GM13977 (cell line): ENCODE data around the gene CYP1A1.
A peak's percentile ranks its signal among the peaks of the same experiment; 100 is the strongest.

ENCODE experiments used
- DNase-seq: peaks from one replicate; pipeline ENCODE4 v3.0.0; 2012; ENCODE audit warnings: low spot score
- CTCF ChIP-seq: IDR thresholded peaks from 2 replicates; pipeline ENCODE4 v1.5.1; 2012; ENCODE audit warnings: mild to moderate bottlenecking, control low read depth; ENCODE audit not compliant: insufficient read depth; ENCODE audit errors: extremely low read depth, missing control alignments
- in situ Hi-C: fragments of 300-500 bp; cut with MboI; formaldehyde crosslinking; loops from one replicate; pipeline ENCODE4 v1.12.0; 2022; ENCODE audit warnings: low sequenced_read_pairs, low pct_unique_long_range_greater_than_20kb, mixed read lengths, inconsistent platforms; ENCODE audit not compliant: unreplicated experiment

Gene CYP1A1

DNA sequence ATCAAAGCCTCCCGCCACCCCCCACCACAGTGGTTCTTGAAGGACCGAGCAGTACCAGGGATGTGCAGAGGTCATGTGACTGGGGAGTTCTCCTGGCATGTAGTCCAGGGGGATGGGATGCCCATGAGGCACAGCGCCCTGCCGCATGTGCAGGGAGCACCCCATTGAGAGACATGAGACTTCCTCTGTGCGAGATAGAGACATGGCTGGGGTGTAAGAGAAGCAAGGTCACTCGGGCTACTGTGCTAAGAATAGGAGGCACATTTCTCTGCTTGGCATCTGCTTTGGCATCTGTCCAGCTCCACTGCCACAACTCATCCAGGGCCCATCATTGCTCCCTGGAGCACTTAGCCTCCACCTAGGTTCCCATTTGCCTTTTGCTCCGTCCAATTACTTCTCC lies 2.4 kb upstream of the CYP1A1 start:
- DNase-seq = no peak
- TF ChIP-seq CTCF = no peak
- in situ Hi-C loops = no loop called here

DNA sequence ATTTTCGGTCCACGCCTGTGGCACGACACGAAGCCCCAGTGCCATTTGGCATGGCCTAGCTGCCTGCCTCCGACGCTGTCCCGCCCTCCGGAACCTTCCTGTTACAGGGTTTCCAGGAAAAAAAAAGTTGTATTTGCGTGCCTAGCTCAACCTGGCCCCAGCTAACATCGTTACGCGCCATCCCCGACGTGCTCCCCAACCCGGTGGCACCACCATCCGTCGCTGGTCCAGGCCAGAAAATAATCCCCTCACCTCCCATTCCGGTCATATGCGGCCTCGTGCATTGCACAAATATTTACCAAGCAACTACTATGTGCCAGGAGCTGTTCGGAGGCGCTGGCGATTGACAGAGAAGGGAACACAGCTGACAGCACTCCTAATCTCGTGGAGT lies 1.4 kb upstream of the CYP1A1 start:
- DNase-seq = no peak
- in situ Hi-C loops = no loop called here
- no peak for TF ChIP-seq CTCF

- no peak for TF ChIP-seq CTCF
- peak; percentile 75 for DNase-seq
- in situ Hi-C loops = no loop called here
These were observed 781 bp upstream of the CYP1A1 start for GRCh38 chr15:74725845-74726773.

- DNase-seq = no peak
- in situ Hi-C loops = no loop called here
- TF ChIP-seq CTCF = no peak
These were observed 631 bp downstream of the CYP1A1 start for GRCh38 chr15:74724570-74725224.

GRCh38 chr15:74723754-74724334 lies 1.5 kb downstream of the CYP1A1 start:
- no peak for TF ChIP-seq CTCF
- in situ Hi-C loops = no loop called here
- DNase-seq = peak; percentile 79

GRCh38 chr15:74723187-74723586 lies 2.1 kb downstream of the CYP1A1 start:
- no peak for TF ChIP-seq CTCF
- in situ Hi-C loops = no loop called here
- no peak for DNase-seq
